HCT116 (cell line): ENCODE results near the gene RPS6KA6. TPM values are rescaled to one million over a fixed set of nuclear protein-coding genes. Genes with fewer than 3 reads are reported as not detected.

Experiments
- ATAC-seq: fragments of 200-7000 bp; cut with Tn5 transposase; 2 replicates; pipeline ENCODE4 v1.9.1; 2020; ENCODE audit warnings: mild to moderate bottlenecking, moderate library complexity
- BruUV-seq: library from RNA; stranded (reverse); fragments of 400-500 nt; replicated peaks from 2 replicates; lab custom pipeline; 2021; lab: Mats Ljungman, UMichigan
- CTCF ChIA-PET: fragments of 300-600 bp; sonication (Branson Sonifier 250); formaldehyde crosslinking; loops from one replicate; lab custom pipeline; 2021; ENCODE audit warnings: antibody characterized with exemption; lab: Charles Lee
- POLR2A ChIA-PET: fragments of 300-600, 350-600 bp; sonication (Branson Sonifier 250); formaldehyde crosslinking; loops from one replicate; lab custom pipeline; 2021; ENCODE audit warnings: antibody characterized with exemption; lab: Charles Lee
- RAD21 ChIA-PET, 2 experiments: fragments of 300-600 bp; sonication (Branson Sonifier 250); formaldehyde crosslinking; loops; one replicate each; lab custom pipeline; 2023; ENCODE audit warnings: low total read pairs in 2 of 2; ENCODE audit not compliant: uncharacterized antibody in 2 of 2, unreplicated experiment in 2 of 2, low non-redundant PET in 1 of 2; lab: Charles Lee
- DNase-seq: peaks from one replicate; pipeline ENCODE4 v3.0.0-alpha.2; 2010; ENCODE audit warnings: low read depth, low spot score
- H2AFZ ChIP-seq: fragments of 200-600 bp; shearing (Covaris generic), sonication (generic); 2 replicates; pipeline ENCODE4 v1.6.1; 2017; ENCODE audit warnings: low read depth, mixed run types, mixed read lengths, antibody characterized with exemption, low read length; ENCODE audit not compliant: poor library complexity, severe bottlenecking
- H3K27ac ChIP-seq: 2 replicates; pipeline ENCODE4 v1.5.1; 2012; ENCODE audit warnings: low read depth, low read length
- H3K27me3 ChIP-seq: fragments of 200-600 bp; sonication (generic); 2 replicates; pipeline ENCODE4 v1.6.1; 2016; ENCODE audit warnings: mixed run types, low read length, mixed read lengths; ENCODE audit not compliant: insufficient read depth
- H3K36me3 ChIP-seq, 2 experiments: fragments of 200-500 bp in 1 of 2; fragments of 200-600 bp in 1 of 2; sonication (Bioruptor generic) in 1 of 2; sonication (generic) in 1 of 2; 2 replicates each; pipeline versions ENCODE4 v1.5.1 to v1.6.1; 2014 to 2016; ENCODE audit warnings: low read length in 2 of 2, inconsistent platforms in 1 of 2, mixed read lengths in 1 of 2, mixed run types in 1 of 2; ENCODE audit not compliant: insufficient read depth in 2 of 2, control insufficient read depth in 1 of 2
- H3K4me1 ChIP-seq, 2 experiments: fragments of 200-600 bp in 1 of 2; sonication (generic) in 1 of 2; 2 replicates each; pipeline versions ENCODE4 v1.5.1 to v1.6.1; 2012 to 2017; ENCODE audit warnings: low read length in 2 of 2, inconsistent platforms in 1 of 2, mild to moderate bottlenecking in 1 of 2, mixed read lengths in 1 of 2, mixed run types in 1 of 2, moderate library complexity in 1 of 2; ENCODE audit not compliant: insufficient read depth in 2 of 2, control insufficient read depth in 1 of 2
- H3K4me2 ChIP-seq: fragments of 200-600 bp; sonication (generic); 2 replicates; pipeline ENCODE4 v1.6.1; 2017; ENCODE audit warnings: mixed run types, low read length, mixed read lengths
- H3K4me3 ChIP-seq, 2 experiments: fragments of 200-600 bp in 1 of 2; sonication (generic) in 1 of 2; replicated peaks in 1 of 2; 2 replicates each; pipeline ENCODE4 v1.5.1; 2011 to 2016; ENCODE audit warnings: low read length in 2 of 2, control low read depth in 1 of 2, low read depth in 1 of 2, mild to moderate bottlenecking in 1 of 2, mixed read lengths in 1 of 2, mixed run types in 1 of 2
- H3K79me2 ChIP-seq: fragments of 200-600 bp; sonication (generic); 2 replicates; pipeline ENCODE4 v1.6.1; 2017; ENCODE audit warnings: mild to moderate bottlenecking, mixed run types, low read length, moderate library complexity, mixed read lengths; ENCODE audit not compliant: insufficient read depth
- H3K9ac ChIP-seq: fragments of 200-600 bp; sonication (generic); 2 replicates; pipeline ENCODE4 v1.6.1; 2016; ENCODE audit warnings: low read length, mixed read lengths
- H3K9me2 ChIP-seq: fragments of 200-600 bp; sonication (generic), shearing (Covaris generic); 2 replicates; pipeline ENCODE4 v1.6.1; 2017; ENCODE audit warnings: mixed run types, mild to moderate bottlenecking, moderate library complexity; ENCODE audit not compliant: insufficient read depth
- H3K9me3 ChIP-seq, 2 experiments: fragments of 200-500 bp in 1 of 2; fragments of 200-600 bp in 1 of 2; sonication (Bioruptor generic) in 1 of 2; sonication (generic) in 1 of 2; 2 replicates each; pipeline ENCODE4 v1.6.1; 2014 to 2017; ENCODE audit warnings: low read length in 2 of 2, mixed read lengths in 2 of 2, inconsistent platforms in 1 of 2, low read depth in 1 of 2, mild to moderate bottlenecking in 1 of 2, mixed run types in 1 of 2, moderate library complexity in 1 of 2; ENCODE audit not compliant: control insufficient read depth in 1 of 2, insufficient read depth in 1 of 2
- H4K20me1 ChIP-seq: fragments of 200-600 bp; sonication (generic), shearing (Covaris generic); 2 replicates; pipeline ENCODE4 v1.6.1; 2017; ENCODE audit warnings: mixed run types, mild to moderate bottlenecking, moderate library complexity; ENCODE audit not compliant: insufficient read depth
- CBX3 ChIP-seq: IDR thresholded peaks from 2 replicates; pipeline ENCODE4 v1.6.1; 2012; ENCODE audit warnings: low read depth
- CEBPB ChIP-seq: IDR thresholded peaks from 2 replicates; pipeline ENCODE4 v1.6.1; 2012; ENCODE audit warnings: low read depth
- EGR1 ChIP-seq: IDR thresholded peaks from 2 replicates; pipeline ENCODE4 v1.6.1; 2012; ENCODE audit warnings: low read depth
- ELF1 ChIP-seq: IDR thresholded peaks from 2 replicates; pipeline ENCODE4 v1.6.1; 2012; ENCODE audit warnings: low read depth, borderline replicate concordance
- EZH2 ChIP-seq: fragments of 200-600 bp; sonication (generic); IDR thresholded peaks from 2 replicates; pipeline ENCODE4 v1.6.1; 2017; ENCODE audit warnings: antibody characterized with exemption, mixed run types
- EZH2phosphoT487 ChIP-seq: fragments of 200-600 bp; IDR thresholded peaks from 2 replicates; pipeline ENCODE4 v1.6.1; 2018; ENCODE audit warnings: antibody characterized with exemption, borderline replicate concordance
- JUND ChIP-seq: IDR thresholded peaks from 2 replicates; pipeline ENCODE4 v1.6.1; 2012
- POLR2AphosphoS5 ChIP-seq: IDR thresholded peaks from 2 replicates; pipeline ENCODE4 v1.6.1; 2011; ENCODE audit warnings: mild to moderate bottlenecking, low read depth, low read length, moderate library complexity
- RAD21 ChIP-seq: IDR thresholded peaks from 2 replicates; pipeline ENCODE4 v1.6.1; 2012; ENCODE audit warnings: low read depth, mild to moderate bottlenecking
- SIN3A ChIP-seq: IDR thresholded peaks from 2 replicates; pipeline ENCODE4 v1.6.1; 2012; ENCODE audit warnings: low read depth
- SRF ChIP-seq: IDR thresholded peaks from 2 replicates; pipeline ENCODE4 v1.6.1; 2012; ENCODE audit warnings: low read depth
- YY1 ChIP-seq: IDR thresholded peaks from 2 replicates; pipeline ENCODE4 v1.6.1; 2011; ENCODE audit warnings: low read length, low read depth, moderate library complexity, mild to moderate bottlenecking; ENCODE audit not compliant: insufficient replicate concordance; ENCODE audit errors: extremely low read depth
- intact Hi-C: fragments of 100-400 bp; cut with micrococcal nuclease; formaldehyde crosslinking; loops from 2 replicates; pipeline ENCODE4 v1.10.0; 2022
- total RNA-seq: library from RNA; stranded (reverse); gene quantifications from one replicate; pipeline ENCODE4 v1.2.1, GENCODE V29; 2021; ENCODE audit not compliant: unreplicated experiment
- TF ChIP-seq, protein P1 (sequence below): IDR thresholded peaks from 2 replicates; pipeline ENCODE4 v1.6.1; 2012
- TF ChIP-seq, protein P2 (sequence below): IDR thresholded peaks from 2 replicates; pipeline ENCODE4 v1.6.1; 2012
- TF ChIP-seq, protein P3 (sequence below): IDR thresholded peaks from 2 replicates; pipeline ENCODE4 v1.6.1; 2012; ENCODE audit warnings: low read depth

RPS6KA6 gene
- total RNA-seq, 1 experiment from 2014 or later, result not detected

DNA sequence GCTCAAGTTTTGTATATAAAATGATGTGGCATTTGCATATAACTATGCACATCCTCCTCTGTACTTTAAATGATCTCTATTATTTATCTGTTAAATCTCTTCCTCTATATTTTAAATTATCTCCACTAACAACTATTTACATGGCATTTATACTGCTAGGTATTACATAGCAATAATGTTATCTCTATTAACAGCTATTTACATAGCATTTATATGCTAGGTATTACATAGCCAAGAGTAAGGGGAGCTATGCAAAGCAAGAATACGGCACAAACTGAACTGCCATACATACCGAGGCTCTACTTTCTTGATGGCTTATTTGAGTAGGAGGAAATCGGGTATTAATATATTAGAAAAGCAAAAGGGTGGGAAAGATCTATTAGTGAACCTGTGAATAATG is 12.7 kb downstream of the RPS6KA6 start (continued):
- no peak for TF ChIP-seq JUND

DNA sequence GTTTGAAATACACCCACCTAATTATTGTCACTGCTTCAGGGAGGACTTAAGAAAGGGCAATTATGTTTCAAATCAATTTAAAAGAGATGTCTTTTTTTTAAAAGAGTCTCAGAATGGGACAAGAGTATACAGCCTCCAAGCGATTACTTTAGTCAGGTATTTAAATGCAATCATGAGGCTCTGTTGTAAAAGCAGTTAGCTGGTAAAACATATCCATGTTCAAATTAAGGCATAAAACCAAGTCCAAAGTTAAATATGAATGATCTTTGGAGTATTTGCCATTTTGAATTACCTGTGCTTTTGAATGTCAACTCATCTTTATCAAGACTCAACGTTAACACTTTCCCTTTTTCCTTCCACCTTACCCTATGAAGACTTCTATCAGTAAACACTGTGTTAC is 13.7 kb downstream of the RPS6KA6 start:
- H4K20me1 ChIP-seq, result no peaks in the 10 kb centered on the region
- no peaks in the 10 kb centered on the region for H3K9me3 ChIP-seq
- H3K4me1 ChIP-seq, result no peaks in the 10 kb centered on the region
- DNase-seq, result no peak
- no peak overlapping the region for H3K9ac ChIP-seq
- no peak overlapping the region for H3K4me2 ChIP-seq
- ChIA-PET POLR2A (no interaction called here), CTCF (no interaction called here), RAD21 (no interaction called here)
- H2AFZ ChIP-seq, result no peak overlapping the region
- H3K9me2 ChIP-seq, result no peaks in the 10 kb centered on the region
- BruUV-seq, result no TSS peak
- no peak for ATAC-seq
- no peaks in the 10 kb centered on the region for H3K36me3 ChIP-seq
- intact Hi-C loops, result no loop called here
- no peak overlapping the region for H3K27ac ChIP-seq
- H3K27me3 ChIP-seq, result no peaks in the 10 kb centered on the region
- H3K79me2 ChIP-seq, result no peaks in the 10 kb centered on the region
- no peak overlapping the region for H3K4me3 ChIP-seq
- TF ChIP-seq EZH2phosphoT487, result no peak
- TF ChIP-seq, protein P1, sequence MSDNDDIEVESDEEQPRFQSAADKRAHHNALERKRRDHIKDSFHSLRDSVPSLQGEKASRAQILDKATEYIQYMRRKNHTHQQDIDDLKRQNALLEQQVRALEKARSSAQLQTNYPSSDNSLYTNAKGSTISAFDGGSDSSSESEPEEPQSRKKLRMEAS, result no peak
- no peak for TF ChIP-seq SIN3A
- no peak for TF ChIP-seq CBX3
- no peak for TF ChIP-seq EZH2

DNA sequence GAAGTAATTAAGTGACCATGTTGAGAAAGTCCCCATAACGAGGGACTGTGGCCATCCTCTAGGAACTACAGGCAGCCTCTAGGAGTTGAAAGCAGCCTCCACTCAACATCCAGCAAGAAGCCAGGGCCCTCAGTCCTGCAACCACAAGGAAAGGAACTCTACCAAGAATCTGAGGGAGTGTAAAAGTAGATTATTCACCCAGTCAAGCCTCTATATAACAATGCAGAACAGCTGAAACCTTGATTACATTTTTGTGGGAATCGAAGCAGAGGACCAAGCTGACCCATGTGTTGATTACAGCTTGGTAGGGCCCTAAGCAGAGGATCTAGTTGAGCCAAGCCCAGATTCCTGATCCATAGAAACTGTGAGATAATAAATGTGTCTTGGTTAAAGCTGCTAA is 17.1 kb downstream of the RPS6KA6 start:
- RAD21 ChIA-PET, result no interaction called here
- POLR2A ChIA-PET, result no interaction called here

More for the DNA sequence above, 17.1 kb downstream of the RPS6KA6 start:
- H2AFZ ChIP-seq, result no peak overlapping the region
- H3K27me3 ChIP-seq, result no peaks in the 10 kb centered on the region
- BruUV-seq, result no TSS peak
- intact Hi-C loops, result no loop called here
- no peaks in the 10 kb centered on the region for H4K20me1 ChIP-seq
- H3K9me2 ChIP-seq, result no peaks in the 10 kb centered on the region
- CTCF ChIA-PET, result no interaction called here
- H3K4me3 ChIP-seq, result no peak overlapping the region
- ATAC-seq (no peak), DNase-seq (no peak)
- TF ChIP-seq, protein P2, sequence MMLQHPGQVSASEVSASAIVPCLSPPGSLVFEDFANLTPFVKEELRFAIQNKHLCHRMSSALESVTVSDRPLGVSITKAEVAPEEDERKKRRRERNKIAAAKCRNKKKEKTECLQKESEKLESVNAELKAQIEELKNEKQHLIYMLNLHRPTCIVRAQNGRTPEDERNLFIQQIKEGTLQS, result no peak
- TF ChIP-seq CEBPB (no peak), EGR1 (no peak), SRF (no peak), CBX3 (no peak), POLR2AphosphoS5 (no peak), EZH2 (no peak), RAD21 (no peak), YY1 (no peak), EZH2phosphoT487 (no peak), ELF1 (no peak)
- TF ChIP-seq, protein P1, result no peak
- TF ChIP-seq, protein P3, sequence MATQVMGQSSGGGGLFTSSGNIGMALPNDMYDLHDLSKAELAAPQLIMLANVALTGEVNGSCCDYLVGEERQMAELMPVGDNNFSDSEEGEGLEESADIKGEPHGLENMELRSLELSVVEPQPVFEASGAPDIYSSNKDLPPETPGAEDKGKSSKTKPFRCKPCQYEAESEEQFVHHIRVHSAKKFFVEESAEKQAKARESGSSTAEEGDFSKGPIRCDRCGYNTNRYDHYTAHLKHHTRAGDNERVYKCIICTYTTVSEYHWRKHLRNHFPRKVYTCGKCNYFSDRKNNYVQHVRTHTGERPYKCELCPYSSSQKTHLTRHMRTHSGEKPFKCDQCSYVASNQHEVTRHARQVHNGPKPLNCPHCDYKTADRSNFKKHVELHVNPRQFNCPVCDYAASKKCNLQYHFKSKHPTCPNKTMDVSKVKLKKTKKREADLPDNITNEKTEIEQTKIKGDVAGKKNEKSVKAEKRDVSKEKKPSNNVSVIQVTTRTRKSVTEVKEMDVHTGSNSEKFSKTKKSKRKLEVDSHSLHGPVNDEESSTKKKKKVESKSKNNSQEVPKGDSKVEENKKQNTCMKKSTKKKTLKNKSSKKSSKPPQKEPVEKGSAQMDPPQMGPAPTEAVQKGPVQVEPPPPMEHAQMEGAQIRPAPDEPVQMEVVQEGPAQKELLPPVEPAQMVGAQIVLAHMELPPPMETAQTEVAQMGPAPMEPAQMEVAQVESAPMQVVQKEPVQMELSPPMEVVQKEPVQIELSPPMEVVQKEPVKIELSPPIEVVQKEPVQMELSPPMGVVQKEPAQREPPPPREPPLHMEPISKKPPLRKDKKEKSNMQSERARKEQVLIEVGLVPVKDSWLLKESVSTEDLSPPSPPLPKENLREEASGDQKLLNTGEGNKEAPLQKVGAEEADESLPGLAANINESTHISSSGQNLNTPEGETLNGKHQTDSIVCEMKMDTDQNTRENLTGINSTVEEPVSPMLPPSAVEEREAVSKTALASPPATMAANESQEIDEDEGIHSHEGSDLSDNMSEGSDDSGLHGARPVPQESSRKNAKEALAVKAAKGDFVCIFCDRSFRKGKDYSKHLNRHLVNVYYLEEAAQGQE, result no peak
- H3K27ac ChIP-seq, result no peak overlapping the region
- H3K36me3 ChIP-seq, result no peaks in the 10 kb centered on the region
- H3K4me1 ChIP-seq, result no peaks in the 10 kb centered on the region
- H3K79me2 ChIP-seq, result no peaks in the 10 kb centered on the region
- H3K4me2 ChIP-seq, result no peak overlapping the region
- H3K9me3 ChIP-seq, result no peaks in the 10 kb centered on the region; a peak in 1 of 4 replicates
- H3K9ac ChIP-seq, result no peak overlapping the region
